A549 (cell line): ENCODE data around the gene GBGT1.

Experiments used
- HMGXB4 ChIP-seq: fragments of 250-450 bp; sonication (Bioruptor Pico); IDR thresholded peaks from 2 replicates; pipeline ENCODE4 v1.5.0; 2021; ENCODE audit warnings: mild to moderate bottlenecking, moderate library complexity, borderline replicate concordance
- JUN ChIP-seq, 2 experiments: fragments of >200 bp; sonication (Bioruptor Twin); formaldehyde crosslinking; IDR thresholded peaks; 2 replicates in 1 of 2; 3 replicates in 1 of 2; pipeline ENCODE4 v1.6.1; 2016 to 2017
- POLR2A ChIP-seq: IDR thresholded peaks from 2 replicates; pipeline ENCODE4 v1.6.1; 2012; ENCODE audit warnings: mild to moderate bottlenecking, low read length
- RAD21 ChIP-seq, 2 experiments: fragments of >200 bp in 1 of 2; sonication (Bioruptor Twin) in 1 of 2; formaldehyde crosslinking in 1 of 2; IDR thresholded peaks in 1 of 2; conservative IDR thresholded peaks in 1 of 2; 2 replicates in 1 of 2; 3 replicates in 1 of 2; pipeline ENCODE4 v1.6.1; 2012 to 2018; ENCODE audit warnings: inconsistent platforms in 1 of 2
- RCOR1 ChIP-seq: fragments of 150-350 bp; IDR thresholded peaks from 2 replicates; pipeline ENCODE4 v1.6.1; 2014; ENCODE audit warnings: antibody characterized with exemption, low read length, low read depth
- RNF2 ChIP-seq: fragments of 200-600 bp; sonication (generic); IDR thresholded peaks from 2 replicates; pipeline ENCODE4 v1.6.1; 2016; ENCODE audit warnings: low read depth, mild to moderate bottlenecking, antibody characterized with exemption, moderate library complexity, borderline replicate concordance
- SMC3 ChIP-seq: fragments of >200 bp; sonication (Bioruptor Twin); formaldehyde crosslinking; IDR thresholded peaks from 3 replicates; pipeline ENCODE4 v1.6.1; 2018; ENCODE audit warnings: inconsistent platforms
- TF ChIP-seq, protein P1 (sequence below): fragments of >200 bp; sonication (Bioruptor Twin); formaldehyde crosslinking; IDR thresholded peaks from 3 replicates; pipeline ENCODE4 v1.5.1; 2016

- TF ChIP-seq, protein P1, sequence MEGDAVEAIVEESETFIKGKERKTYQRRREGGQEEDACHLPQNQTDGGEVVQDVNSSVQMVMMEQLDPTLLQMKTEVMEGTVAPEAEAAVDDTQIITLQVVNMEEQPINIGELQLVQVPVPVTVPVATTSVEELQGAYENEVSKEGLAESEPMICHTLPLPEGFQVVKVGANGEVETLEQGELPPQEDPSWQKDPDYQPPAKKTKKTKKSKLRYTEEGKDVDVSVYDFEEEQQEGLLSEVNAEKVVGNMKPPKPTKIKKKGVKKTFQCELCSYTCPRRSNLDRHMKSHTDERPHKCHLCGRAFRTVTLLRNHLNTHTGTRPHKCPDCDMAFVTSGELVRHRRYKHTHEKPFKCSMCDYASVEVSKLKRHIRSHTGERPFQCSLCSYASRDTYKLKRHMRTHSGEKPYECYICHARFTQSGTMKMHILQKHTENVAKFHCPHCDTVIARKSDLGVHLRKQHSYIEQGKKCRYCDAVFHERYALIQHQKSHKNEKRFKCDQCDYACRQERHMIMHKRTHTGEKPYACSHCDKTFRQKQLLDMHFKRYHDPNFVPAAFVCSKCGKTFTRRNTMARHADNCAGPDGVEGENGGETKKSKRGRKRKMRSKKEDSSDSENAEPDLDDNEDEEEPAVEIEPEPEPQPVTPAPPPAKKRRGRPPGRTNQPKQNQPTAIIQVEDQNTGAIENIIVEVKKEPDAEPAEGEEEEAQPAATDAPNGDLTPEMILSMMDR: no peak
- TF ChIP-seq SMC3: no peak
- no peak for TF ChIP-seq RCOR1
- no peak for TF ChIP-seq HMGXB4 (CRISPR knock-in tag)
- TF ChIP-seq JUN (IDR thresholded peaks at IDR 0.05): no peak
- TF ChIP-seq POLR2A: no peak
- TF ChIP-seq RAD21 (conservative IDR thresholded peaks at IDR 0.05 in 1 of 2, IDR thresholded peaks at IDR 0.05 in 1 of 2): no peak
- TF ChIP-seq RNF2: no peak
Observed at GRCh38 chr9:133106511-133107244, 57.0 kb downstream of the GBGT1 start.
